Thyroid gland (tissue), 4 donors: ENCODE measurements around the gene WASF2. TPM values are rescaled to one million over a fixed set of nuclear protein-coding genes. Genes with fewer than 3 reads are reported as not detected.

ENCODE experiments used
- DNase-seq, 2 donors: peaks; one replicate each; pipeline ENCODE4 v3.0.0-alpha.2; 2019
- H3K27ac ChIP-seq, 3 donors: fragments of 200-600 bp; sonication (generic); 1 replicate in 2 of 3; 2 replicates in 1 of 3; pipeline ENCODE4 v1.5.1; 2016 to 2019; ENCODE audit warnings: mild to moderate bottlenecking in 1 of 3, moderate library complexity in 1 of 3
- H3K27me3 ChIP-seq: fragments of 200-600 bp; sonication (generic); one replicate; pipeline ENCODE4 v1.5.1; 2019
- H3K36me3 ChIP-seq, 2 donors: fragments of 200-600 bp; sonication (generic); one replicate each; pipeline ENCODE4 v1.5.1; 2016 to 2019
- H3K4me1 ChIP-seq, 2 donors: fragments of 200-600 bp; sonication (generic); one replicate each; pipeline ENCODE4 v1.5.1; 2017 to 2019
- H3K4me3 ChIP-seq, 3 donors: fragments of 200-600 bp; sonication (generic); replicated peaks in 1 of 3; 1 replicate in 2 of 3; 2 replicates in 1 of 3; pipeline ENCODE4 v1.5.1; 2016; ENCODE audit warnings: mild to moderate bottlenecking in 1 of 3
- H3K9me3 ChIP-seq: fragments of 200-600 bp; sonication (generic); one replicate; pipeline ENCODE4 v1.5.1; 2017
- POLR2A ChIP-seq, 2 donors: fragments of 450-650 bp; IDR thresholded peaks; one replicate each; pipeline ENCODE4 v1.6.1; 2017; ENCODE audit warnings: antibody characterized with exemption in 2 of 2, mild to moderate bottlenecking in 2 of 2, moderate library complexity in 1 of 2
- WGBS, 2 donors: methylation state at CpG; one replicate each; pipeline ENCODE4 v1.1.5; 2017; 5-methylcytosine and 5-hydroxymethylcytosine counted together
- intact Hi-C: fragments of 100-400 bp; cut with DNase I; formaldehyde crosslinking; loops from one replicate; pipeline ENCODE4 v1.15.1; 2023
- total RNA-seq, 4 donors: library from RNA; depleted of rRNA; stranded (reverse); fragments of >200 nt; gene quantifications; one replicate each; pipeline ENCODE4 v1.2.3, GENCODE V29; 2016
- TF ChIP-seq, protein P1 (sequence below), 6 experiments: fragments of 200-600 bp in 3 of 6; fragments of 450-650 bp in 3 of 6; sonication (generic) in 3 of 6; IDR thresholded peaks; one replicate each; pipeline ENCODE4 v1.5.1; 2016 to 2019; ENCODE audit warnings: antibody characterized with exemption in 6 of 6, mild to moderate bottlenecking in 2 of 6, inconsistent platforms in 1 of 6, moderate library complexity in 1 of 6

The WASF2 gene
- total RNA-seq, 4 donors from 2014 or later: 38.3 to 47.7 (median 46.7) TPM

DNA sequence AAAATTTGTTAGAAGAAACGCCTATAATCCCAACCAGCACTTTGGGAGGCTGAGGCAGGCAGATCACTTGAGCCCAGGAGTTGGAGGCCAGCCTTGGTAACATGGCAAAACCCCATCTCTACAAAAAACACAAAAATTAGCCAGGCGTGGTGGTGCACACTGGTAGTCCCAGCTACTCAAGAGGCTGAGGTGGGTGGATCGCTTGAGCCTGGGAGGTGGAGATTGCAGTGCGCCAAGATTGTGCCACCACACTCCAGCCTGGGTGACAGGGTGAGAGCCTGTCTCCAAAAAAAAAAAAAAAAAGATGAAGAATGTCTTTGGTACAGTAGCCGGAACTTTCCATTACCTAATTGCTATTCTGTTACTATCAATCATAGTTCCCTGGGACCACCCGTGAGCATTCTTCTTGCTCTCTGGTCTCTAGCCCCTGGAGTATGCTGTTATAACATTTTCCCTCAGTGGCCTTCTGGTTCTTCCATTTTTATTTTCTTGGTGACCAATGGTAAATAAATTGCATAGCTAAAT, 43.4 kb downstream of the WASF2 start:
- H3K36me3 ChIP-seq: no peaks in the 10 kb centered on the region
- peak overlapping the region in 1 of 3 donors; percentile 17 for H3K27ac ChIP-seq
- peaks cover 12 to 26% of the 10 kb centered on the region in 2 donors for H3K4me1 ChIP-seq
- no peaks in the 10 kb centered on the region for H3K27me3 ChIP-seq
- no peak for TF ChIP-seq POLR2A (IDR thresholded peaks at IDR 0.05)
- TF ChIP-seq, protein P1, sequence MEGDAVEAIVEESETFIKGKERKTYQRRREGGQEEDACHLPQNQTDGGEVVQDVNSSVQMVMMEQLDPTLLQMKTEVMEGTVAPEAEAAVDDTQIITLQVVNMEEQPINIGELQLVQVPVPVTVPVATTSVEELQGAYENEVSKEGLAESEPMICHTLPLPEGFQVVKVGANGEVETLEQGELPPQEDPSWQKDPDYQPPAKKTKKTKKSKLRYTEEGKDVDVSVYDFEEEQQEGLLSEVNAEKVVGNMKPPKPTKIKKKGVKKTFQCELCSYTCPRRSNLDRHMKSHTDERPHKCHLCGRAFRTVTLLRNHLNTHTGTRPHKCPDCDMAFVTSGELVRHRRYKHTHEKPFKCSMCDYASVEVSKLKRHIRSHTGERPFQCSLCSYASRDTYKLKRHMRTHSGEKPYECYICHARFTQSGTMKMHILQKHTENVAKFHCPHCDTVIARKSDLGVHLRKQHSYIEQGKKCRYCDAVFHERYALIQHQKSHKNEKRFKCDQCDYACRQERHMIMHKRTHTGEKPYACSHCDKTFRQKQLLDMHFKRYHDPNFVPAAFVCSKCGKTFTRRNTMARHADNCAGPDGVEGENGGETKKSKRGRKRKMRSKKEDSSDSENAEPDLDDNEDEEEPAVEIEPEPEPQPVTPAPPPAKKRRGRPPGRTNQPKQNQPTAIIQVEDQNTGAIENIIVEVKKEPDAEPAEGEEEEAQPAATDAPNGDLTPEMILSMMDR (IDR thresholded peaks at IDR 0.05): no peak
- no peak overlapping the region for H3K4me3 ChIP-seq
- intact Hi-C loops: no loop called here
- WGBS, 2 donors: 78 to 83% methylated on average over 6 of the region's 6 CpGs
- H3K9me3 ChIP-seq: no peaks in the 10 kb centered on the region
- peak; percentile 41 to 56 for DNase-seq

DNA sequence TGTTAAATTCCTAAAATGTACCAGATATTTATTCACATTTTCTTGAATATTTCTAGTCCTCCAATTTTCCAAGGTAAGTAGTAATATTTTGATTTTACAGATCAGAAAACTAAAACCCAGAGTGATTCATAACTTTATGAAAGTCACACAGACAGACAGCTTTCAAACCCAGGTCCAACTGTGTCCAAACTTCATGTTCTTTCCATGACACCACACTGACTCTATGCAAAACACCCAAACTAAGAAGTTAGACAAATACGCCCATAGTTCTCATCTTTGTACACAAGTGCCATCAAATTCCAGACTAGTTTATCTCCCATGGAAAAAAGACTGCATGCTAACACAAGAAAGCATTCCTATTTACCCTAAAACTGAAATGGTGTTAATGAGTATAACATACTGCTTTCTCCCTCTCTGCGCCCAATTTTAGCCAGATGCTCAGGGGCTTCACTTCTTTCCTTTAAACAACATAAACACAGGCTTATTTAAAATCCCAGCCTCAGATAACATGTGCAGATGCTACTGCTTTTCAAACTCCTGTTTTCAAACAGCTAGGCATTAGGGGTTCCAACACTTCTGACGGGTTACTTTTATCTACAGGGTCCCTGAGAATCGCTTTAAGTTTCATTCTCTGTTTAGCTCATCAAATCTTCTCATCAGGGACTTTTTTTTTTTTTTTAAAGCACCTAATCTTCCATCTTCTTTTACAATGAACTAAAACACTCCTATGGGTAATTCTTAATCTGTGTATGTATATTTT, 44.6 kb downstream of the WASF2 start:
- H3K4me1 ChIP-seq: peaks cover 12 to 21% of the 10 kb centered on the region in 2 donors
- H3K9me3 ChIP-seq: no peaks in the 10 kb centered on the region
- intact Hi-C loops: no loop called here
- 85 to 87% methylated on average over 4 of the region's 4 CpGs for WGBS, 2 donors
- DNase-seq: no peak
- TF ChIP-seq, protein P1 (IDR thresholded peaks at IDR 0.05): no peak
- TF ChIP-seq POLR2A (IDR thresholded peaks at IDR 0.05): no peak
- H3K27ac ChIP-seq: no peak overlapping the region
- no peaks in the 10 kb centered on the region for H3K36me3 ChIP-seq
- H3K27me3 ChIP-seq: no peaks in the 10 kb centered on the region
- no peak overlapping the region for H3K4me3 ChIP-seq

DNA sequence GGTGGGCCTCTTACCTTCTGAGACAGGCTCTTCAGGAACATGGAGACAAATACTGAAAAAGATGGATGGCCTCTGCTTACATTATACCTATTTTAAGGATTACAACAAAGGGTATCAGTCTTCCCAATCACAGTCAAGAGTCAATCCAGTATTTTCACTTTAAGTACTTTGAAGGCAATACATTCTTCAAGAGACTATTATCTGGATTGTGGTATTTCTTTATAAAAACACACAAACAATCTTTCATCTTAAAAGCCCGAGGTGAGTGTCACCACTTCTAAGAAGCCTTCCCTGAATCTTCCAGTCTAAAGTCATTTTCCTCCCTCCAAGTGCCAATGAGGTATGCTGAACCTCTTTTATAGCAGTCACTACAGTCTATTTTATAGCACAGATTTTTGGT, 45.3 kb downstream of the WASF2 start:
- TF ChIP-seq, protein P1 (IDR thresholded peaks at IDR 0.05): no peak
- no peak for TF ChIP-seq POLR2A (IDR thresholded peaks at IDR 0.05)
- H3K27me3 ChIP-seq: no peaks in the 10 kb centered on the region
- H3K27ac ChIP-seq: peak overlapping the region in 1 of 3 donors; percentile 18
- no peak overlapping the region for H3K4me3 ChIP-seq
- 12 to 27% methylated on average over 1 of the region's 1 CpG for WGBS, 2 donors
- no peaks in the 10 kb centered on the region for H3K9me3 ChIP-seq
- DNase-seq: no peak
- intact Hi-C loops: no loop called here
- no peaks in the 10 kb centered on the region for H3K36me3 ChIP-seq
- peaks cover 16 to 21% of the 10 kb centered on the region in 2 donors for H3K4me1 ChIP-seq

DNA sequence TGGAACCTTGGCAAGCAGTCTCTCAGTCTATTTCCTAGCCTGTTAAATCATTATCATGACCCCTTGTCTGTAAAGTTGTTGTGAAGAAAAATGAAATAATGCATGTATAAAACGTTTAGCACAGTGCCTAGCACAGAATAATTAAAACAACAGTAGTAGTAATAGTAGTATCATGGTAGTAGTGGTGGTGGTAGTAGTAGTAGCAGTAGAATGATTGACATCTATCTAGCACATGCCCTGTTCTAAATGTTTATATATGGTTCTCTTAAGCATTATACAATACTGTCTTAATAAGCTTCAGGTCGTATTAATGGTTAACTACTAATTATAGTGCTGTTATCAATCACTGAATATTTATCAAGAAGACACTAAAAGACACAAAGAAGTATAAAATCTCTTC, 50.8 kb downstream of the WASF2 start:
- TF ChIP-seq, protein P1 (IDR thresholded peaks at IDR 0.05): no peak
- TF ChIP-seq POLR2A (IDR thresholded peaks at IDR 0.05): no peak
- Histone ChIP-seq H3K4me1 (peaks cover 49 to 50% of the 10 kb centered on the region in 2 donors), H3K9me3 (no peaks in the 10 kb centered on the region), H3K27me3 (no peaks in the 10 kb centered on the region), H3K27ac (no peak overlapping the region), H3K4me3 (no peak overlapping the region), H3K36me3 (no peaks in the 10 kb centered on the region)
- no peak for DNase-seq
- 64 to 67% methylated on average over 2 of the region's 2 CpGs for WGBS, 2 donors
- intact Hi-C loops: no loop called here

DNA sequence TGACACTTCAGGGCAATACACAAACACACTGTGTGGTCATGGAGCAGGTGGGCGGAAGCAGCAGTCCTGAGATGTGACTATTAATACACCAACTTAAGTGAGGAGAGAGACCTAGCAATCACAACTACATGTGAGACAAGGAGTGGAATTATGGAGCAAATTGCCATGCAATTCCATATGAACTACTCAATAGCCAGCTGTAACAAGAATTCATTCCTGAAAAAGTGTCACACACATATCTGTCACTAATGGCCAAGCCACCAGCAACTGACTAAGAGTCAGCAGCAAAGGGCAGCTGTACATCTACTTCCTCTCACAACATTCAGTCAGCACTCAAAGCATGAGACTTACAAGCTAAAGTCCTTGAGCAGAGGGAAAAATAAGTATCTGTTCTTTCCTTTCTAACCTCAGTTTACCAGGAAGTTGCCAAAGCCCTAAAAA, 51.3 kb downstream of the WASF2 start:
- DNase-seq: no peak
- Histone ChIP-seq H3K36me3 (no peaks in the 10 kb centered on the region), H3K27me3 (no peaks in the 10 kb centered on the region), H3K9me3 (no peaks in the 10 kb centered on the region), H3K4me1 (peaks cover 52 to 53% of the 10 kb centered on the region in 2 donors), H3K4me3 (no peak overlapping the region), H3K27ac (peak overlapping the region in 1 of 3 donors; percentile 75)
- intact Hi-C loops: no loop called here
- no peak for TF ChIP-seq POLR2A (IDR thresholded peaks at IDR 0.05)
- TF ChIP-seq, protein P1 (IDR thresholded peaks at IDR 0.05): no peak
- 92 to 93% methylated on average over 1 of the region's 1 CpG for WGBS, 2 donors
